B cell (primary cell): ENCODE results near the gene FTO.

Source experiments
- EZH2 ChIP-seq: IDR thresholded peaks from 2 replicates; pipeline ENCODE4 v1.6.1; 2012; ENCODE audit warnings: borderline replicate concordance, low read depth, mild to moderate bottlenecking, moderate library complexity, low read length; ENCODE audit not compliant: insufficient read depth, poor library complexity, severe bottlenecking
- TF ChIP-seq, protein P1 (sequence below): fragments of 200-600 bp; IDR thresholded peaks from one replicate; pipeline ENCODE4 v1.8.0; 2022; ENCODE audit warnings: antibody characterized with exemption, mild to moderate bottlenecking

DNA sequence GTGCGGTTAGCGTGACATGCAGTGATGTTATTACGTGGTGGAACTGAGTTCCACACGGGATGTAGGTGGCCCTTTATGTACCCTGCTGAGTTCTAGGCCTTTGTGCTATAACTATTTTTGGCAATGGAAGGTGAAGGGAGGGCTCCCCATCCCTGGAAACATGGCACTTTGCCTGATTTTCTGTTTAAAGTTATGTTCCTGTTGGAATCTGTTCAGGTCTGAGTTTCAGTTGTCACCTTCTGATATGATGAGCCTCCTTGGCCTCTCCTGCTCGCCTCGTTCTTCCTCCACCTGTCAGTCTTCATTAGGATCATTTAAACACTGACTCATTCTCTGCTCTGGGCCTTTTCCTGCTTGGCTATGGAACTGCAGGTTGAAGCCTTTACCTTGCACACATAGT is 200.6 kb downstream of the FTO start:
- TF ChIP-seq, protein P1, sequence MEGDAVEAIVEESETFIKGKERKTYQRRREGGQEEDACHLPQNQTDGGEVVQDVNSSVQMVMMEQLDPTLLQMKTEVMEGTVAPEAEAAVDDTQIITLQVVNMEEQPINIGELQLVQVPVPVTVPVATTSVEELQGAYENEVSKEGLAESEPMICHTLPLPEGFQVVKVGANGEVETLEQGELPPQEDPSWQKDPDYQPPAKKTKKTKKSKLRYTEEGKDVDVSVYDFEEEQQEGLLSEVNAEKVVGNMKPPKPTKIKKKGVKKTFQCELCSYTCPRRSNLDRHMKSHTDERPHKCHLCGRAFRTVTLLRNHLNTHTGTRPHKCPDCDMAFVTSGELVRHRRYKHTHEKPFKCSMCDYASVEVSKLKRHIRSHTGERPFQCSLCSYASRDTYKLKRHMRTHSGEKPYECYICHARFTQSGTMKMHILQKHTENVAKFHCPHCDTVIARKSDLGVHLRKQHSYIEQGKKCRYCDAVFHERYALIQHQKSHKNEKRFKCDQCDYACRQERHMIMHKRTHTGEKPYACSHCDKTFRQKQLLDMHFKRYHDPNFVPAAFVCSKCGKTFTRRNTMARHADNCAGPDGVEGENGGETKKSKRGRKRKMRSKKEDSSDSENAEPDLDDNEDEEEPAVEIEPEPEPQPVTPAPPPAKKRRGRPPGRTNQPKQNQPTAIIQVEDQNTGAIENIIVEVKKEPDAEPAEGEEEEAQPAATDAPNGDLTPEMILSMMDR = no peak
- no peak for TF ChIP-seq EZH2
